ENCODE measurements around the gene UBR4. TPM values are rescaled to one million over a fixed set of nuclear protein-coding genes. Genes with fewer than 3 reads are reported as not detected.

The UBR4 gene
- total RNA-seq, 2 experiments from 2014 or later = 165 to 169 TPM

- CTCF ChIA-PET = interaction anchor here (0.9 to 1.1 kb wide), 2 partner anchors 32 to 60 kb away, joined by 3 read pairs; no protein-coding TSS in a partner anchor
- peaks cover 18% of the 10 kb centered on the region for H3K4me1 Mint-ChIP-seq (ENCODE audit: low read depth)
- no peak overlapping the region for H3K4me3 Mint-ChIP-seq
- H3K27ac Mint-ChIP-seq = no peak overlapping the region
- intact Hi-C loops (cut with micrococcal nuclease) = no loop called here
- DNase-seq = no peak
- H3K36me3 Mint-ChIP-seq (ENCODE audit: low read depth) = peaks cover 61% of the 10 kb centered on the region
- H3K27me3 Mint-ChIP-seq (ENCODE audit: low read depth) = no peaks in the 10 kb centered on the region
- no peaks in the 10 kb centered on the region for H3K9me3 Mint-ChIP-seq
These were observed 125.8 kb downstream of the UBR4 start for GRCh38 chr1:19084206-19084738.

GRCh38 chr1:19083081-19083480 lies 127.0 kb downstream of the UBR4 start:
- DNase-seq = no peak
- H3K36me3 Mint-ChIP-seq (ENCODE audit: low read depth) = peaks cover 51% of the 10 kb centered on the region
- no peak overlapping the region for H3K27ac Mint-ChIP-seq
- H3K27me3 Mint-ChIP-seq (ENCODE audit: low read depth) = no peaks in the 10 kb centered on the region
- CTCF ChIA-PET = no interaction called here
- intact Hi-C loops (cut with micrococcal nuclease) = no loop called here
- peaks cover 6% of the 10 kb centered on the region for H3K4me1 Mint-ChIP-seq (ENCODE audit: low read depth)
- no peak overlapping the region for H3K4me3 Mint-ChIP-seq
- H3K9me3 Mint-ChIP-seq = no peaks in the 10 kb centered on the region

- H3K36me3 Mint-ChIP-seq (ENCODE audit: low read depth) = peaks cover 58% of the 10 kb centered on the region
- H3K4me3 Mint-ChIP-seq = no peak overlapping the region
- intact Hi-C loops (cut with micrococcal nuclease) = no loop called here
- H3K27ac Mint-ChIP-seq = peak overlapping the region; percentile 47
- no peak for DNase-seq
- no peaks in the 10 kb centered on the region for H3K4me1 Mint-ChIP-seq (ENCODE audit: low read depth)
- CTCF ChIA-PET = no interaction called here
- H3K9me3 Mint-ChIP-seq = no peaks in the 10 kb centered on the region
- no peaks in the 10 kb centered on the region for H3K27me3 Mint-ChIP-seq (ENCODE audit: low read depth)
These were observed 128.7 kb downstream of the UBR4 start for GRCh38 chr1:19081218-19081893.

- no peak for DNase-seq
- no peak overlapping the region for H3K27ac Mint-ChIP-seq
- intact Hi-C loops (cut with micrococcal nuclease) = no loop called here
- no peak overlapping the region for H3K4me3 Mint-ChIP-seq
- CTCF ChIA-PET = interaction anchor here (1.6 kb wide), 1 partner anchor 172 kb away, joined by 5 read pairs; no protein-coding TSS in a partner anchor
- H3K9me3 Mint-ChIP-seq = no peaks in the 10 kb centered on the region
- peaks cover 62% of the 10 kb centered on the region for H3K36me3 Mint-ChIP-seq (ENCODE audit: low read depth)
- no peaks in the 10 kb centered on the region for H3K27me3 Mint-ChIP-seq (ENCODE audit: low read depth)
- peaks cover 5% of the 10 kb centered on the region for H3K4me1 Mint-ChIP-seq (ENCODE audit: low read depth)
These were observed 129.3 kb downstream of the UBR4 start for GRCh38 chr1:19080721-19081120.

GRCh38 chr1:19079541-19080472 lies 130.3 kb downstream of the UBR4 start:
- peaks cover 66% of the 10 kb centered on the region for H3K36me3 Mint-ChIP-seq (ENCODE audit: low read depth)
- no peaks in the 10 kb centered on the region for H3K9me3 Mint-ChIP-seq
- CTCF ChIA-PET = interaction anchor here (1.6 kb wide), 1 partner anchor 171 kb away, joined by 5 read pairs; no protein-coding TSS in a partner anchor
- H3K27ac Mint-ChIP-seq = no peak overlapping the region
- intact Hi-C loops (cut with micrococcal nuclease) = no loop called here
- no peak for DNase-seq
- peaks cover 14% of the 10 kb centered on the region for H3K4me1 Mint-ChIP-seq (ENCODE audit: low read depth)
- no peaks in the 10 kb centered on the region for H3K27me3 Mint-ChIP-seq (ENCODE audit: low read depth)
- no peak overlapping the region for H3K4me3 Mint-ChIP-seq

GRCh38 chr1:19078536-19078935 lies 131.5 kb downstream of the UBR4 start:
- CTCF ChIA-PET = no interaction called here

GRCh38 chr1:19076841-19077616 lies 133.0 kb downstream of the UBR4 start:
- Mint-ChIP-seq H3K4me1 (ENCODE audit: low read depth) (peaks cover 40% of the 10 kb centered on the region), H3K27me3 (ENCODE audit: low read depth) (no peaks in the 10 kb centered on the region), H3K27ac (no peak overlapping the region), H3K4me3 (no peak overlapping the region), H3K36me3 (ENCODE audit: low read depth) (peaks cover 65% of the 10 kb centered on the region), H3K9me3 (no peaks in the 10 kb centered on the region)
- CTCF ChIA-PET = interaction anchor here (1.9 to 2.6 kb wide), 2 partner anchors 168 to 172 kb away, joined by 7 to 20 read pairs; no protein-coding TSS in a partner anchor
- no peak for DNase-seq
- intact Hi-C loops (cut with micrococcal nuclease) = no loop called here

More at GRCh38 chr1:19078536-19078935, 131.5 kb downstream of the UBR4 start:
- no peaks in the 10 kb centered on the region for H3K27me3 Mint-ChIP-seq (ENCODE audit: low read depth)
- intact Hi-C loops (cut with micrococcal nuclease) = no loop called here
- no peak overlapping the region for H3K27ac Mint-ChIP-seq
- peaks cover 68% of the 10 kb centered on the region for H3K36me3 Mint-ChIP-seq (ENCODE audit: low read depth)
- no peak overlapping the region for H3K4me3 Mint-ChIP-seq
- peaks cover 27% of the 10 kb centered on the region for H3K4me1 Mint-ChIP-seq (ENCODE audit: low read depth)
- no peaks in the 10 kb centered on the region for H3K9me3 Mint-ChIP-seq
- DNase-seq = no peak

- peaks cover 53% of the 10 kb centered on the region for H3K4me1 Mint-ChIP-seq (ENCODE audit: low read depth)
- H3K9me3 Mint-ChIP-seq = no peaks in the 10 kb centered on the region
- intact Hi-C loops (cut with micrococcal nuclease) = loop anchor here (1.0 to 2.0 kb wide), 3 partner anchors 64 to 172 kb away; partner anchors contain the start of gene ALDH4A1
- no peak overlapping the region for H3K4me3 Mint-ChIP-seq
- no peaks in the 10 kb centered on the region for H3K27me3 Mint-ChIP-seq (ENCODE audit: low read depth)
- no peak for DNase-seq
- H3K27ac Mint-ChIP-seq = peak overlapping the region; percentile 74
- CTCF ChIA-PET = interaction anchor here (0.7 to 4.6 kb wide), 12 partner anchors 13 to 191 kb away, joined by 3 to 22 read pairs (median 4); partner anchors contain the start of genes ALDH4A1 and IFFO2
- peaks cover 55% of the 10 kb centered on the region for H3K36me3 Mint-ChIP-seq (ENCODE audit: low read depth)
These were observed 135.0 kb downstream of the UBR4 start for GRCh38 chr1:19074902-19075721.

- Mint-ChIP-seq H3K27me3 (ENCODE audit: low read depth) (no peaks in the 10 kb centered on the region), H3K27ac (peak overlapping the region; percentile 74), H3K36me3 (ENCODE audit: low read depth) (peaks cover 49% of the 10 kb centered on the region), H3K4me3 (peak overlapping the region; percentile 9), H3K9me3 (no peaks in the 10 kb centered on the region), H3K4me1 (ENCODE audit: low read depth) (peaks cover 53% of the 10 kb centered on the region)
- CTCF ChIA-PET = interaction anchor here (0.5 to 4.6 kb wide), 12 partner anchors 13 to 190 kb away, joined by 3 to 22 read pairs (median 4); partner anchors contain the start of genes ALDH4A1 and IFFO2
- intact Hi-C loops (cut with micrococcal nuclease) = loop anchor here (1.0 to 2.0 kb wide), 3 partner anchors 63 to 172 kb away; partner anchors contain the start of gene ALDH4A1
- peak; percentile 78 for DNase-seq
These were observed 135.6 kb downstream of the UBR4 start for GRCh38 chr1:19074361-19074901.

- intact Hi-C loops (cut with micrococcal nuclease) = loop anchor here (1.0 to 2.0 kb wide), 3 partner anchors 62 to 171 kb away; partner anchors contain the start of gene ALDH4A1
- CTCF ChIA-PET = interaction anchor here (0.8 to 4.6 kb wide), 5 partner anchors 40 to 189 kb away, joined by 3 to 22 read pairs (median 4); no protein-coding TSS in a partner anchor
- H3K36me3 Mint-ChIP-seq (ENCODE audit: low read depth) = peaks cover 46% of the 10 kb centered on the region
- no peaks in the 10 kb centered on the region for H3K27me3 Mint-ChIP-seq (ENCODE audit: low read depth)
- H3K27ac Mint-ChIP-seq = peak overlapping the region; percentile 74
- H3K4me3 Mint-ChIP-seq = no peak overlapping the region
- no peak for DNase-seq
- peaks cover 59% of the 10 kb centered on the region for H3K4me1 Mint-ChIP-seq (ENCODE audit: low read depth)
- H3K9me3 Mint-ChIP-seq = no peaks in the 10 kb centered on the region
These were observed 136.5 kb downstream of the UBR4 start for GRCh38 chr1:19073311-19074186.
